ENCODE results near the gene EPHB2.

Gene EPHB2

DNA sequence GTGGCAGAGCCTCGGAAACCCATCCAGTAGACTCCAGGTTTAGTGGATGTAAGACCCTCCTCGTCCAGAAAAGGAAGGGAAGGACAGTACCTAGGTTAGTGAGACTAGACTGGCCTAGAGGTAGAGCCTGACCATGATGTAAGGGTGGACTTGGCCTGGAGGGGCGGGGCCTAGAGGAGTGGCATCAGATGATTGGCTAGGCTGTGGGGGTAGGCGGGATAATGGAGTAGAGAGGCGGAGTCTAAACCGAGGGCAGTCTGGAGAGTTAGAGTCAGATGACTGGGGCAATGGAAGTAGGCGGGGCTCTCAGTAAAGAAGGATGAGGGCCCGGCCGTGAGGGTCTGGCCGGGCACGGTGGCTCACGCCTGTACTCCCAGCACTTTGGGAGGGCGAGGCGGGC, 70.1 kb downstream of the EPHB2 start:
- DNase-seq (ENCODE audit: low read depth, low spot score) = no peak

DNA sequence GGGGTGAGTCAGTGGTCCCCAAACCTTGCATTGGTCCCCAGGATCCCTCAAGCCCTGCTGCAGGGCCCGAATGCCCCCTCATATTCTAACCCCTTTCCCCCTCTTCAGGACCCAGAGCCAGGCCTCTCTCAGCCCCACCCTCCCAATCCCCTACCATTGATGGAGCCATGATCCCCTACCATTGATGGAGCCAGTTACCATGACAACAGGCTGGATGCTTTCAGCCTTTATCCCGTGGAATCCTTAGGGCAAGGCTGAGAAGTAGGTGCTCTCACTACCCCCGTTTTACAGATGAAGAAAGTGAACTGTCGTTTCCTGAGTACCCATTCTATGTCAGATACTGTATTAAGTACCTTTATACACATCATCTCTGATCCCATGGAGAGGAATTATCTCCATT, 70.8 kb downstream of the EPHB2 start:
- DNase-seq (ENCODE audit: low read depth, low spot score) = no peak

DNA sequence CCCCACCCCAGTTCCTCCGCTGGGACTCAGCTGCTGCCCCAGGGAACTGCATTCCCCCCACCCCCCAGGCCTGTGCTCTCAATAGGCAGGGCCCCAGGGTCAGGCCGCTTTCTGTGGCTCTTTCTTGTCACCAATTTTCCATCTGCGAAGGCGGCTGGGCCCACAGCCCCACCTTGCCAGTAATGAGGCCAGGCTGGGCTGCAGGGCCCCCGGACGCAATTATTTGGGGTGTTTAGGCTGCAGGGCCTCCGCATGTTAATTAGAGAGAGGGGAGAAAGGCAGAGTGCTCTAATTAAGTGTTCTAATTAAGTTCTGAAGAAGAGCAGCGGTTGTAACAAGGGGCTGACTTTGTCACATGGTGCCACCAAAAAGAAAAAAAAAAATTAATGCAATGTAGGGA, 71.8 kb downstream of the EPHB2 start:
- no peak for DNase-seq (ENCODE audit: low read depth, low spot score)

DNA sequence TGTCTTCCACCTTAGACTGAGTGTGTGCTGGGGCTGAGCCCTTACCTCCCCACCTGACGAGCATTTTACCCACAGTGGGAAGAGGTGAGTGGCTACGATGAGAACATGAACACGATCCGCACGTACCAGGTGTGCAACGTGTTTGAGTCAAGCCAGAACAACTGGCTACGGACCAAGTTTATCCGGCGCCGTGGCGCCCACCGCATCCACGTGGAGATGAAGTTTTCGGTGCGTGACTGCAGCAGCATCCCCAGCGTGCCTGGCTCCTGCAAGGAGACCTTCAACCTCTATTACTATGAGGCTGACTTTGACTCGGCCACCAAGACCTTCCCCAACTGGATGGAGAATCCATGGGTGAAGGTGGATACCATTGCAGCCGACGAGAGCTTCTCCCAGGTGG, 73.7 kb downstream of the EPHB2 start:
- no peak for DNase-seq (ENCODE audit: low read depth, low spot score)

DNA sequence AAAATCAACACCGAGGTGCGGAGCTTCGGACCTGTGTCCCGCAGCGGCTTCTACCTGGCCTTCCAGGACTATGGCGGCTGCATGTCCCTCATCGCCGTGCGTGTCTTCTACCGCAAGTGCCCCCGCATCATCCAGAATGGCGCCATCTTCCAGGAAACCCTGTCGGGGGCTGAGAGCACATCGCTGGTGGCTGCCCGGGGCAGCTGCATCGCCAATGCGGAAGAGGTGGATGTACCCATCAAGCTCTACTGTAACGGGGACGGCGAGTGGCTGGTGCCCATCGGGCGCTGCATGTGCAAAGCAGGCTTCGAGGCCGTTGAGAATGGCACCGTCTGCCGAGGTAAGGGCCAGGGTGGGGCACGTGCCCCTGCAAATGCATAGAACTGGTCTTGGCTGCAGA, 74.1 kb downstream of the EPHB2 start:
- DNase-seq (ENCODE audit: low read depth, low spot score) = no peak

DNA sequence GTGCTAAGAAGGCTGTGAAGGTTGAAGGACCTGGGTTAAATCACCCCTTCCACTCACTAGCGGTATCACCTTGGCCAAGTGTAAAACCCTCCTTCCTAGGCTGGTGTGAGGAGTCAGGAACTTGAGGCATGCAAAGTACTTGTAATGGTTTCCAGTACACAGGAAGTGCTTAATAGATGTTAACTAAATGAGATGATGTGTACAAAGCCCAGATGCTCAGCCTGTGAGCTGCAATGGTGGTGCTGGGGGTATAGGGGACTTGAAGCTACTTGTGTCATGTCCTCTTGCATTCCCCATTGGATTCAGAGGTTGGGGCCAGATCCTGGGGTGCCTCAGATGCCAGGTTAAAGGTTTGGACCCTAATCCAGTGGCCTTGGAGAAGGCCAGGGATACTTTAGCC, 75.5 kb downstream of the EPHB2 start:
- no peak for DNase-seq (ENCODE audit: low read depth, low spot score)

DNA sequence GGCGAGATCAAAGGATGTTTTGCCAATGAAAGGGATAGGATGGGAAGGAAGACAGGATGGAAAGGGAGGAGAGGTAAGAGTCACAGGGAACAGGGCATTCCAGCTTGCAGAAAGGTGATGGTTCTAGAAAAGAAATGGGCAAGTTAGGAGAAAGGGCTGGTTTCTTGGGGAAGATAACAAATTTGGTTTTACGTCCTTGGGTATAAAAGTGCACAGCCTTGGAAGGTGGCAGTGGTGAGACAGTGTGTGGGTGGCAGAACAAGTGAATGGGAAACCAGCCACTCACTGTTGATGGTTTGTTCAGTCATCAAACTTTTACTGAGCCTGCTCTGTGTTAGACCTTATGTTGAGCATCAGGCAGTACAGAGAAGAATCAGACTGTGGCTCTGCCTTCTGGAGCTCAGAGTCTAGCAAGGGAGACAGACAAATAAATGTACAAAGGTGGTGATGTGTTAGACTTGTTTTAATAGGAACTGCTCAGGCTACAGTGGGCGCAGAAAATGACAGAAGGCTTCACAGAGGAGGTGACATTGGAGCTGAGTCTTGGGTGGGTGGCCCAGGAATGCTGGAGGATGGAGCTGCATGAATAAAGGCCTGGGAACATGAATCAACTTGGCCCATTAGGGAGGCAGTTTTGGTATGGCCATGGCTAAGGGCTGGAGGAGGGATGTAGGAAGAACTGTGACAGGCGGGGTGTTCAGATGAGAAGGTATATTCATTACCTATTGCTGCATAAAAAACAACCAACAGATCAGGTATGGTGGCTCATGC, 76.3 kb downstream of the EPHB2 start:
- DNase-seq (ENCODE audit: low read depth, low spot score) = no peak

DNA sequence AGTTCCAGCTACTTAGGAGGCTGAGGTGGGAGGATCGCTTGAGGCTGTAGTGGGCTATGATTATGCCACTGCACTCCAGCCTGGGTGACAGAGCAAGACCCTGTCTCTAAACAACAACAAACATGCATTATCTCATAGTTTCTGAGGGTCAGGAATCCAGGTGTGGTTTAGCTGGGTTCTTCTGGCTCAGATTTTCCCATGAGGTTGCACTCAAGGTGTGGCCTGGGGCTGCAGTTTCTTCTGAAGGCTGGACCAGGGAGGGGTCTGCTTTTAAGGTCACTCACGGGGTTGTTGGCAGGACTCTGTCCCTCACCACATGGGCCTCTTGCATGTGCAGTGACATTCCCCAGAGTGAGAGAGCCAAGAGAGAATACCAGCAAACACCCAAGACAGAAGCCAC, 77.0 kb downstream of the EPHB2 start:
- no peak for DNase-seq (ENCODE audit: low read depth, low spot score)

DNA sequence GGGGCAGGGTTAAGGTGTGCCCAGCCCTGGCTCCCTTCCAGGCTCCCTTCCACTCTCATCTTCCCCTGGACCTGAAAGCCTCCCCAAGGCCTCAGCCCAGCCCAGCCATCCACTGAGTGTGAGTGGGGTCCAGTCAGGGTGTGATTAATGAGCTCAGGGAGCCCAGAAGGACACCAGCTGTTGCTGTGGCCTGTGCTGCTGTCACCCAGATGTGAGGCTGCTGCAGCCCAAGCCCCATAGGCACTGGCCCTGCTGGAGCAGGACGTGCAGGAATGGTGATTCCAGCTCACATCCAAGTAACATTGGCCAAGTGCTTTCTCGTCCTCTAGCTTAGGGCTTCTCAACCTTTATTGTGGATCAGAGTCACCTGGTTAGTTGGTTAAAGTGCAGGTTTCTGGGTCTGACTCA, 77.6 kb downstream of the EPHB2 start:
- DNase-seq (ENCODE audit: low read depth, low spot score) = no peak

DNA sequence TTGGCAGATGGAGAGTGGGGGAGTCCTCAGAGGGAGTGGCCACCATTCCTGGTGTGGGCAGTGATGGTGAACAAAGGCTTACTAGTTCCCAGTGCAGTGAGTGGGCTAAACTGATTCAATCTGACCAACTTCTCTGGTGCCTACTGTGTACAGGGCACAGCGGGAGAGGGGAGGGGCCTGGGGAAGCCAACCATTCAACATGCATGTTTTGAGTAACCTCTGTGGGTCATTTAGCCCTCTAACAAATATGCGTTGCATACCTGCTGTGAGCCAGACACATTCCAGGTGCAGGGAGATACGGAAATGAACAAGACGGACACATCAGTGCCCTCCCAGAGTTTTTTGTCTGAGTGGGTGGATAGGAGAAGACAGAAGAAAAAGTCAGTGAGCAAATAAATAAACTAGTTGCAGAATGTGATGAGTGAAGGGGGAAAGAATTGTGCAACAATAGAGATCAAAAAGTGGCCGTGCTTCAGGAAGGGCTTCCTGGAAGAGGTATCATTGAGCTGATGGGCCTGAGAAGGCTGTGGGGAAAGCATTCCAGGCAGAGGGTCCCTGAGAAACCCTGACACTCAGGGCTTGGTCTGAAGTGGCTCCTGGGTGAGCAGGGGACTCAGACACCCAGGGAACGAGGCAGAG, 78.8 kb downstream of the EPHB2 start:
- DNase-seq (ENCODE audit: low read depth, low spot score) = no peak

DNA sequence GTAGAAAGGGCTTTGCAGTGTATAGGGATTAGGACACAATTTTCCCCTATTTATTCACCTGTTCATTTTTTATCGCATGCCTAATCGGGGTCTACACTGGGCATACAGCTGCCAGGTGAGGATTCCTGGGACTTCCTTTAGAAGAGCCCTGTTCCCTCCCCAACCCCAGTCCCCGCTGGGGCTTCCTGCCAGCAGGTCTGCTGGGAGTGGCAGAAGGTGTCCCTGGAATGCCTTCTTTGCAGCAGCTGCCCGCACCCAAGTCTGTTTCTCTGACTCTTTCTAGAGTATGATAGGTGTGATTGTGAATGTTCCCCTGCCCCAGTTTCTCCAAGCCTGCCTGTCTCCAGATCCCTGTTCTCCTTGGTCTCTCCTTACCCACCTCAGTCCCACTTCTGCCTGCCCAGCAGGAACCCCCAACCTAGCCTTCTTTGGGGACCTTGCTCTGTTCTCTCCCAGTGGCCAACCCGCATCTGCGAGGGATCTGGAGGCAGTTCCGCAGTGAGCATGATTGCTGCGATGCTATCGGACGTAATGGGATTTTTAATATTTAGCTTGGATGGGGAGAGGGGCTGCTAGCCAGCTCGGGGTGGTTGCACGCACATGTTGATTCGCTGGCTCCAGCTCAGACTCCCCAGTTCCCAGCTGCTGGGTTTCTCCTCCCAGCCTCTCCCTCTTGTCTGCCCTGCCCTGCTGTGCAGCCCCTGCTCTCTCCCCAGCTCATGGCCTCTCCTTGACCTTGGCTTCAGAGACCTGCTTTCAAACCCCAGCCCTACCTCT, 79.8 kb downstream of the EPHB2 start:
- no peak for DNase-seq (ENCODE audit: low read depth, low spot score)

DNA sequence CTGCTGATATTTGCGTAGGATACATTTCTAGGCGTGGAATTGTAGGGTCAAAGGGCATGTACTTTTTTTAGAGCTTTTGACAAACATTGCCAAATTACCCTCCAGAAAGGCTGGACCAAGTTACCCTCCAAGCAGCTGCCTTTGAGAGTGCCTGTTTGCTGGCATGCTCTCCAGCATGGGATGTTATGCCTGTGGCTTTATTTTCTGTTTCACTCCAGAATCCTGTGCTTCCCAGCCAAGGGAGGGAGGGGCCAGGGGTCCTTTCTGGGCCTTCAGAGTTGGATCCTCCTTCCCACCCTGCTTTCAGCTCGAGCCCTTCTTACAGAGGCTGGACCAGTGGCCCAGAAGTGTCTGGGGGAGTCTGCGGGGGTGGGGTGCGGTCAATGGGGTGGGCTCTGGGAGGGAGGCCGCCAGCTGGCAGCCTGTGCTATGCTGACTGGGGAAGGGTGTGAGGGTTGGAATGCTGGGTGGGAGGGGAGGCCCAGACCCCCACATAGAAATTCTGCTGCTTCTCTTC, 81.2 kb downstream of the EPHB2 start:
- DNase-seq (ENCODE audit: low read depth, low spot score) = no peak

DNA sequence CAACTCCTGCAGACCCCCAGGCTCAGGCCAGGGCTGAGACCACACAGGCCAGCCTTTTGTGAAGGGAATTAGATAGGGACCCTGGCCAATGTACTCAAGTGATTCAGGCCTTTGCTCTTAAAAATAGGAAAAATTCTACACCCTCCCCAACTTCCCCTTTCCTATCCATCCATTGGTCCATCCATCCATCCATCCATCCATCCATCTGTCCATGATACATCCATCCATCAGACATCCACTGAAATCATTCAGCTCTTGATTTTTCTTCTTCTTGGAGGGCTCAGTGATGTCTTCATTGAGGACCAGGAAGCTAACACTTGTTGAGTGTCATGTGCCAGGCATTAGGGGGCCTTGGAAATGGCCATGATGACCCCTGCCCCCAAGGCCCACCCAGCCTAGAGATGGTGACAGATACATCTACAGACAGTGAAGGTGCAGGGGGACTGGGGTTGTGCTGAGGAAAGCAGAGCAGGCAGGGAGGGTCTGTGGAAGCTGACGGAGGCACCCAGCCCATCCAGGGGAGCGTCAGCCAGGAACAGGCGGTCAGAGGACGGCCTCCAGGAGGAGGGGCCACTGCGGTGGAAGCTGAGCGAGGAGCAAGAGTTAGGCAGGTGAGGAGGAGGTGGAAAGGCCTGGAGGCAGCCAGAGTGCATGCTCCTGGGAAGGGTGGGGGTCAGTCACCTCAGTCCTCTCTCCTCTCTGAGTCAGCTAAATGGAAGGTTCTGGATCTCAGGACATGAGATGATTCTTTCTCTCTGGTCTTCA, 81.9 kb downstream of the EPHB2 start:
- no peak for DNase-seq (ENCODE audit: low read depth, low spot score)

DNA sequence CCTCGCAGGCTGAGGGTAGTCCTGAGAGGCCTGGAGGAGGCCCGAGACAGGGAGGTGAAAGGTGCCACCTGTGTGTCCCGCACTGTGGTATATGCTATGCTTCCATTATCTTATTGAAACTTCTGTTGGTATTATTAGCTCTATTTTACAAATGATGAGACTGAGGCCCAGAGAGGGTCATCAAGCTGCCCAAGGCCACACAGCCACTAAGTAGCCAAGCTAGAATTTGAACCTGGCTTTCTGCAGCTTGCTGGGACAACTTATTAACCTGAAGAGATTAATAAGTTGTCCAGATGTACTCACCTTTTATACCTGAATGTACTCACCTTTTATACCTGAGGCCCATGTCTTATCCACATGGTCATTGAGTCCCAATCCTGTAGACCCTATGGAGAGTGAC, 83.0 kb downstream of the EPHB2 start:
- DNase-seq (ENCODE audit: low read depth, low spot score) = no peak

DNA sequence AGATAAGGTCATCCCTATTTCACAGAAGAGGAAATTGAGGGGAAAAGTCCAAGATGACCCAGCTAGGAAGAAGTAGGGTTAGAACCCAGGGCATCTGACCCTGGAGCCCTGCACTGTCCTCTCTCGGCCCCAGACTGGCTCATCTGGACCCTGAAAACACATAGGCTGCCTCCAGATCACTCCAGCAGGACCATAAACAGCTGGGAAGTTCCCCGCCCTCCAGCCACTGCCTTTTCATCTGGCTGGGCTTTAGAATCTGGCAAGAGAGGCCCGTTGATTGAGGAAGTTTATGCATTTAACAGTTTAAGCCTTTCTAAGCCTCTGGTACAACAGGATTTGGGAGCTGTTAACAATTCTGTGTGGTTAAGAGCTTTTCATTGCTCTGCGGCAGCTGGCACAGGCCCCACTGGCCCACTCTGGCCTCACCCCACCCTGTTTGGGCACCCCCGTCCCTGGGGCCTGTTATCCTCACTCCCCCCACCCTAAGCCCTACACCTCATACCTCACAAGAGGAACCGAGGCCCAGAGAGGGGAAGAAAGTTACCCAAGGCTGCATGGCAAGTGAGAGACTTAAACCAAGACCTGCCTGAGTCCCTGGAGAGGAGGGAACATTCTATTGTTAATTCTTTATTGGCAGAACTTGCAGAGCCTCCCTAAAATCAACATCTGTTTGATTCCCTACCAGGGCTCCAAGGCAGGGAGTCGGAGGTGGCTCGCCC, 84.2 kb downstream of the EPHB2 start:
- DNase-seq (ENCODE audit: low read depth, low spot score) = no peak

DNA sequence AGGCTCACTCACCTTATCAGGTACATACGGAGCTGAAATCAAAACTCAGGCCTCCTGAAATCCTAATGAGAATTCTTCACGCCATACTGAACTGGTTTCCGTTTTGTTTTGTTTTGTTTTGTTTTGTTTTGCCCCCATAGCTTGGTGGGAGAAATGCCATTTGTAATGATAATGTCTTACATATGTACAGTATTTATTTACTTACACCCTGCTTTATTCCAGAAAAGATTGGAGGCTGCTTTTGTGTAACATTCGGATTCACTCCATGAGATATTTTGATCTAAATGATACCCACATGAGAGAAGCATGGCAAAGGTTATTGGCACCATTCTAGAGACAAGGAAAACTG, 84.7 kb downstream of the EPHB2 start:
- no peak for DNase-seq (ENCODE audit: low read depth, low spot score)

DNA sequence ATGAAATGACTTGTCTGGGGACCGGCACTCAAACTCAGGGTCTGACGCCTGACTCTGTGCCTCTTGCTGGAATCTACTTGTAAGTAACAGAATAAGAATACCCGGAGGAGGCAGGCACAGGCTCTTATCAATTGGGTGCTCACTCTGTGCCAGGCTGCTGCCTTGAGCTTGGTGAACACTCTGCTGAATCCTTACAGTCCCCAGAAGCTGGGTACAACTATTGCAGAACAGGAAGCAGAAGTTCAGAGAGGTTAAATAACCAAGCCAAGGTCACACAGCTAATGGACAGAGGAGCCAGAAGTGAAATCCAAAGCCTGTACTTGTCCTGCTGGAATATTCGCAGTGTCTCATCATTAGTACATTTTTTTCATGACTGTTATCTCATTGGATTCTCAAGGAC, 86.0 kb downstream of the EPHB2 start:
- no peak for DNase-seq (ENCODE audit: low read depth, low spot score)

DNA sequence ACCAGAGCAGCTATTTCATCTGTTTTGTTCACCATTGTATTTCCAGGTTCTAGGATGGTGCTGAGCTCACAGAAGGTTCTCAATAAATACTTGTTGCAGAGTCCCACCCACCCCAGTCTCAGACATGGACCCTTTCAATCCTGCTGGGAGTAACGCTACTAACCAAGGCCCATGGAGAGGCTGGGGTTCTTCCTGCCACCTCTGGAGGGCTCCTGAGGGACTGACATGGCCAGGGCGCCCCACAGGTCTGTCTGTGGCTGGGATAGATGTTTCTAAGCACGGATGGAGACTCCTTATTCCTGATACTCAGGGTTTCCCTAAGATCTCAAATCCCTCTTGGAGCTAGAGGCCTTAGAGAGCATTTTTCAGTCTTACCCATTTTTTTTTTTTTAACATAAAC, 87.4 kb downstream of the EPHB2 start:
- no peak for DNase-seq (ENCODE audit: low read depth, low spot score)

DNA sequence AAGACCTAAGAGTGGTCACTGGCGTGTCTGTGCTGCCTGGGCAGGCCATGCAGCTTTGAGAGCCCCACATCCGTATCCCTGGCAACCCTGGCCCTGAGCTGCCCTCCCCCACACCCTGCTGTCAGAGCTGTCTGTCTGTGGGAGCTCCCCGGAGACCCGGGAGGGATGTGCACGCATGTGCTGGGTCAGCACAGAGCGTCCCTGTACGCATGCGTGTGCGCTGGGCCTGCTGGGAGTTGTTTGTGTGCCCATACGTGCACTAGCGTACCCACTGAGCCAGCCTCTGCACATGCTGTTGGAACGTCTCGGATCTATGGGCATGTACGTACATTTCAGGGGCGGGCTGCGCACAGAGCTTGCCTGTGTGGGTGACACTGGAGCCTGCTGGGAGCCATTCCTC, 89.3 kb downstream of the EPHB2 start:
- no peak for DNase-seq (ENCODE audit: low read depth, low spot score)

DNA sequence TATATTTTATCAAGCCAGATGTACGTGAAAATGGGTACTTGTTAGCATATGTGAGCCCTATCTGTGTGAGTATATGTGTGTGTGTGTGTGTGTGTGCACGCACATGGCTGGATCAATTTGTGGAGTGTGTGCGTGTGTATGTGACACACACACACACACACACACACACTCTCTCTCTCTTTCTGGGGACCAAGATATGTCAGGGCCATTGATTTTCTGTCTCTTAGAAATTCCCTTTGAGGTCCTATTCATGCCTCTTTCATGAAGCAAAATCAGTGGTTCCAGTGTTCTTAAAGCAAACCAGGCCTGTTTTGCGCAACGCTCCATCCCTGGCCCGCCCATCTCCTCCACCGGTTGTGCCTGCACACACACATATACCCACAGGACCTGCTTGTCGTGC, 90.0 kb downstream of the EPHB2 start:
- no peak for DNase-seq (ENCODE audit: low read depth, low spot score)

DNA sequence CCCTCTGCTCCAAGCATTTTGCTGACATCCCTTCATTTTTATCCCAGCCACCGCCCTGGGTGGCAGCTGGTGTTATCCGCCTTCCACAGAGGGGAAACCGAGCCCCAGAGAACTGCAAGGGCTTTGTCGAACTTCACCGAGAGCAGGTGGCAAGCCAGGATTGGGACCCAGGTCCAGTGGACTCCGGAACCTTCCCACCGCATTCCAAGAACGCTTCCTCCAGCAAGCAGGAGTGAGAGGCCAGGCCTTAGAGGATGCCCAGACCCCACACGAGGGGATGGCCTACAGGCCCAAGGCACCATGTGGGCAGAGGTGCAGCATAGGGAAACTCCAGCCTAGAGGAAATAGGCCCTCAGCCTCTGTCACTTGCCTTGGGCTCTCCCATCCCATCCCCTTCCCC, 90.7 kb downstream of the EPHB2 start:
- no peak for DNase-seq (ENCODE audit: low read depth, low spot score)
